Upper lobe of left lung (tissue), 4 donors: ENCODE data around the gene CBX8.

Source experiments
- EP300 ChIP-seq, 4 donors: sonication (generic); formaldehyde crosslinking; IDR thresholded peaks; one replicate each; pipeline ENCODE4 v1.5.1; 2017; ENCODE audit warnings: antibody characterized with exemption in 4 of 4, control low read depth in 2 of 4
- POLR2AphosphoS5 ChIP-seq, 2 donors: sonication (generic); formaldehyde crosslinking; IDR thresholded peaks; one replicate each; pipeline ENCODE4 v1.5.1; 2017; ENCODE audit warnings: antibody characterized with exemption in 2 of 2

GRCh38 chr17:79806863-79807720, 10.2 kb upstream of the CBX8 start:
- no peak for TF ChIP-seq POLR2AphosphoS5 (IDR thresholded peaks at IDR 0.05)
- no peak for TF ChIP-seq EP300 (IDR thresholded peaks at IDR 0.05)
